ENCODE data around the gene CFAP141. TPM values are rescaled to one million over a fixed set of nuclear protein-coding genes. Genes with fewer than 3 reads are reported as not detected.

The CFAP141 gene
- total RNA-seq, 2 donors from 2014 or later: not detected

GRCh38 chr1:154178911-154179811, 27.0 kb downstream of the CFAP141 start:
- H3K4me1 Mint-ChIP-seq (ENCODE audit: low read depth): peaks cover 66% of the 10 kb centered on the region
- H3K9me3 Mint-ChIP-seq: no peaks in the 10 kb centered on the region
- ATAC-seq (replicated peaks in 1 of 2) (no peak), DNase-seq (no peak)
- H3K27me3 Mint-ChIP-seq (ENCODE audit: low read depth): no peaks in the 10 kb centered on the region
- H3K27ac Mint-ChIP-seq: peak overlapping the region; percentile 91
- H3K4me3 Mint-ChIP-seq: peak overlapping the region; percentile 90 to 97
- peaks cover 11 to 36% of the 10 kb centered on the region in 2 donors for H3K36me3 Mint-ChIP-seq (ENCODE audit: insufficient read depth in 2 of 2)

GRCh38 chr1:154178013-154178412, 28.1 kb downstream of the CFAP141 start:
- Mint-ChIP-seq H3K9me3 (no peaks in the 10 kb centered on the region), H3K27ac (peak overlapping the region; percentile 91), H3K4me3 (peak overlapping the region; percentile 90 to 97), H3K27me3 (ENCODE audit: low read depth) (no peaks in the 10 kb centered on the region), H3K36me3 (ENCODE audit: insufficient read depth in 2 of 2) (peaks cover 12 to 35% of the 10 kb centered on the region in 2 donors), H3K4me1 (ENCODE audit: low read depth) (peaks cover 71% of the 10 kb centered on the region)
- ATAC-seq (replicated peaks in 1 of 2): no peak
- no peak for DNase-seq

- peaks cover 79% of the 10 kb centered on the region for H3K4me1 Mint-ChIP-seq (ENCODE audit: low read depth)
- ATAC-seq (replicated peaks in 1 of 2) (no peak), DNase-seq (no peak)
- H3K36me3 Mint-ChIP-seq (ENCODE audit: insufficient read depth in 2 of 2): peaks cover 15 to 36% of the 10 kb centered on the region in 2 donors
- no peaks in the 10 kb centered on the region for H3K9me3 Mint-ChIP-seq
- no peaks in the 10 kb centered on the region for H3K27me3 Mint-ChIP-seq (ENCODE audit: low read depth)
- H3K4me3 Mint-ChIP-seq: peak overlapping the region; percentile 11 to 22
- H3K27ac Mint-ChIP-seq: peak overlapping the region; percentile 25
Measured at GRCh38 chr1:154176337-154176736, 29.8 kb downstream of the CFAP141 start.

GRCh38 chr1:154174654-154175053, 31.5 kb downstream of the CFAP141 start:
- ATAC-seq (replicated peaks in 1 of 2) (no peak), DNase-seq (no peak)
- Mint-ChIP-seq H3K36me3 (ENCODE audit: insufficient read depth in 2 of 2) (peaks cover 21 to 39% of the 10 kb centered on the region in 2 donors), H3K9me3 (no peaks in the 10 kb centered on the region), H3K27ac (no peak overlapping the region), H3K4me3 (no peak overlapping the region), H3K27me3 (ENCODE audit: low read depth) (no peaks in the 10 kb centered on the region), H3K4me1 (ENCODE audit: low read depth) (peaks cover 79% of the 10 kb centered on the region)

GRCh38 chr1:154171880-154172279, 34.3 kb downstream of the CFAP141 start:
- ATAC-seq (replicated peaks in 1 of 2): no peak
- no peak overlapping the region for H3K4me3 Mint-ChIP-seq
- peaks cover 61% of the 10 kb centered on the region for H3K4me1 Mint-ChIP-seq (ENCODE audit: low read depth)
- H3K27ac Mint-ChIP-seq: peak overlapping the region; percentile 98
- no peaks in the 10 kb centered on the region for H3K9me3 Mint-ChIP-seq
- no peaks in the 10 kb centered on the region for H3K27me3 Mint-ChIP-seq (ENCODE audit: low read depth)
- H3K36me3 Mint-ChIP-seq (ENCODE audit: insufficient read depth in 2 of 2): peaks cover 32 to 50% of the 10 kb centered on the region in 2 donors
- no peak for DNase-seq

GRCh38 chr1:154171223-154171583, 34.9 kb downstream of the CFAP141 start:
- H3K27me3 Mint-ChIP-seq (ENCODE audit: low read depth): no peaks in the 10 kb centered on the region
- H3K36me3 Mint-ChIP-seq (ENCODE audit: insufficient read depth in 2 of 2): peaks cover 32 to 48% of the 10 kb centered on the region in 2 donors
- H3K9me3 Mint-ChIP-seq: no peaks in the 10 kb centered on the region
- H3K4me1 Mint-ChIP-seq (ENCODE audit: low read depth): peaks cover 55% of the 10 kb centered on the region
- no peak for DNase-seq
- peak overlapping the region; percentile 61 to 74 for H3K4me3 Mint-ChIP-seq
- ATAC-seq (replicated peaks in 1 of 2): peak; percentile 43 to 45
- peak overlapping the region; percentile 98 for H3K27ac Mint-ChIP-seq

GRCh38 chr1:154170547-154171222, 35.4 kb downstream of the CFAP141 start:
- H3K27me3 Mint-ChIP-seq (ENCODE audit: low read depth): no peaks in the 10 kb centered on the region
- peaks cover 50% of the 10 kb centered on the region for H3K4me1 Mint-ChIP-seq (ENCODE audit: low read depth)
- DNase-seq (peak; percentile 59 to 75), ATAC-seq (replicated peaks in 1 of 2) (peak; percentile 98 to 99)
- peak overlapping the region; percentile 98 for H3K27ac Mint-ChIP-seq
- H3K36me3 Mint-ChIP-seq (ENCODE audit: insufficient read depth in 2 of 2): peaks cover 36 to 51% of the 10 kb centered on the region in 2 donors
- no peaks in the 10 kb centered on the region for H3K9me3 Mint-ChIP-seq
- H3K4me3 Mint-ChIP-seq: peak overlapping the region; percentile 61 to 74

- Mint-ChIP-seq H3K9me3 (no peaks in the 10 kb centered on the region), H3K27me3 (ENCODE audit: low read depth) (no peaks in the 10 kb centered on the region), H3K4me1 (ENCODE audit: low read depth) (peaks cover 60% of the 10 kb centered on the region), H3K4me3 (no peak overlapping the region), H3K27ac (peak overlapping the region; percentile 79), H3K36me3 (ENCODE audit: insufficient read depth in 2 of 2) (peaks cover 51 to 73% of the 10 kb centered on the region in 2 donors)
- ATAC-seq (replicated peaks in 1 of 2) (no peak), DNase-seq (no peak)
Measured at GRCh38 chr1:154167461-154167860, 38.7 kb downstream of the CFAP141 start.

- peaks cover 58% of the 10 kb centered on the region for H3K4me1 Mint-ChIP-seq (ENCODE audit: low read depth)
- no peaks in the 10 kb centered on the region for H3K9me3 Mint-ChIP-seq
- ATAC-seq (replicated peaks in 1 of 2) (no peak), DNase-seq (no peak)
- peaks cover 42 to 73% of the 10 kb centered on the region in 2 donors for H3K36me3 Mint-ChIP-seq (ENCODE audit: insufficient read depth in 2 of 2)
- no peaks in the 10 kb centered on the region for H3K27me3 Mint-ChIP-seq (ENCODE audit: low read depth)
- H3K27ac Mint-ChIP-seq: no peak overlapping the region
- H3K4me3 Mint-ChIP-seq: no peak overlapping the region
Measured at GRCh38 chr1:154166207-154166606, 39.9 kb downstream of the CFAP141 start.

- H3K9me3 Mint-ChIP-seq: no peaks in the 10 kb centered on the region
- peaks cover 33 to 68% of the 10 kb centered on the region in 2 donors for H3K36me3 Mint-ChIP-seq (ENCODE audit: insufficient read depth in 2 of 2)
- peaks cover 94% of the 10 kb centered on the region for H3K4me1 Mint-ChIP-seq (ENCODE audit: low read depth)
- H3K4me3 Mint-ChIP-seq: peak overlapping the region in 1 of 2 donors; percentile 79
- DNase-seq (no peak), ATAC-seq (replicated peaks in 1 of 2) (no peak)
- no peaks in the 10 kb centered on the region for H3K27me3 Mint-ChIP-seq (ENCODE audit: low read depth)
- no peak overlapping the region for H3K27ac Mint-ChIP-seq
Measured at GRCh38 chr1:154159554-154159953, 46.6 kb downstream of the CFAP141 start.

GRCh38 chr1:154158307-154159125, 47.6 kb downstream of the CFAP141 start:
- no peak for DNase-seq
- peak overlapping the region; percentile 74 to 79 for H3K4me3 Mint-ChIP-seq

GRCh38 chr1:154157520-154158306, 48.4 kb downstream of the CFAP141 start:
- peak; percentile 78 to 86 for DNase-seq

More at GRCh38 chr1:154158307-154159125, 47.6 kb downstream of the CFAP141 start:
- H3K4me1 Mint-ChIP-seq (ENCODE audit: low read depth): peaks cover 94% of the 10 kb centered on the region
- ATAC-seq (replicated peaks in 1 of 2): peak; percentile 20 to 26
- H3K9me3 Mint-ChIP-seq: no peaks in the 10 kb centered on the region
- peak overlapping the region; percentile 77 for H3K27ac Mint-ChIP-seq
- H3K27me3 Mint-ChIP-seq (ENCODE audit: low read depth): no peaks in the 10 kb centered on the region
- H3K36me3 Mint-ChIP-seq (ENCODE audit: insufficient read depth in 2 of 2): peaks cover 25 to 61% of the 10 kb centered on the region in 2 donors

More at GRCh38 chr1:154157520-154158306, 48.4 kb downstream of the CFAP141 start:
- Mint-ChIP-seq H3K36me3 (ENCODE audit: insufficient read depth in 2 of 2) (peaks cover 20 to 53% of the 10 kb centered on the region in 2 donors), H3K9me3 (no peaks in the 10 kb centered on the region), H3K4me3 (peak overlapping the region; percentile 74 to 79), H3K27me3 (ENCODE audit: low read depth) (no peaks in the 10 kb centered on the region), H3K27ac (peak overlapping the region; percentile 77), H3K4me1 (ENCODE audit: low read depth) (peaks cover 86% of the 10 kb centered on the region)
- ATAC-seq (replicated peaks in 1 of 2): peak; percentile 97 to 98

Measured in activated T-cell treated with anti-CD3 and anti-CD28 coated beads, Interleukin-2, amount 50 U/mL, for 72 hours (primary cell).